GM10847 (cell line): ENCODE data around the gene GSPT2.
"Not testable (repeated sequence)": the region's sequence is repeated elsewhere in the genome, so short reads cannot be mapped to it uniquely, and the experiment has no call there.

Experiments used
- POLR2A ChIP-seq: IDR thresholded peaks from 2 replicates; pipeline ENCODE4 v1.6.1; 2011; ENCODE audit not compliant: insufficient read length; ENCODE audit errors: extremely low read depth

GSPT2 gene

GRCh38 chrX:51743179-51743957, at the start of gene GSPT2:
TSS of gene GSPT2 (plus strand) at chrX:51743442. CDS start at chrX:51743627, 185 bp downstream.
- TF ChIP-seq POLR2A = peak; percentile 50

- TF ChIP-seq POLR2A = no peak
Observed at GRCh38 chrX:51694254-51694653, 49.0 kb upstream of the GSPT2 start.

- no peak for TF ChIP-seq POLR2A
Observed at GRCh38 chrX:51697397-51697796, 45.8 kb upstream of the GSPT2 start.

- TF ChIP-seq POLR2A = not testable (repeated sequence)
Observed at GRCh38 chrX:51710277-51711164, 32.7 kb upstream of the GSPT2 start, which contains the start of gene CENPVL1. TSS of gene CENPVL1 (plus strand) at chrX:51710512. CDS start at chrX:51710512, 0 bp downstream.

GRCh38 chrX:51728202-51728601, 15.0 kb upstream of the GSPT2 start:
- TF ChIP-seq POLR2A = no peak

GRCh38 chrX:51737091-51737490, 6.2 kb upstream of the GSPT2 start:
- TF ChIP-seq POLR2A = no peak

GRCh38 chrX:51742586-51742985, 656 bp upstream of the GSPT2 start:
- no peak for TF ChIP-seq POLR2A

- TF ChIP-seq POLR2A = no peak
Observed at GRCh38 chrX:51747671-51748070, 4.4 kb downstream of the GSPT2 start.

- no peak for TF ChIP-seq POLR2A
Observed at GRCh38 chrX:51759055-51759839, 16.0 kb downstream of the GSPT2 start.

GRCh38 chrX:51760657-51761056, 17.4 kb downstream of the GSPT2 start:
- TF ChIP-seq POLR2A = no peak

GRCh38 chrX:51766546-51766945, 23.3 kb downstream of the GSPT2 start:
- TF ChIP-seq POLR2A = no peak

GRCh38 chrX:51776851-51777250, 33.6 kb downstream of the GSPT2 start:
- TF ChIP-seq POLR2A = no peak

- TF ChIP-seq POLR2A = no peak
Observed at GRCh38 chrX:51779306-51779705, 36.1 kb downstream of the GSPT2 start.

- TF ChIP-seq POLR2A = no peak
Observed at GRCh38 chrX:51795136-51795535, 51.9 kb downstream of the GSPT2 start.
